GM23338 (cell line): ENCODE results near the gene PLPP2. TPM values are rescaled to one million over a fixed set of nuclear protein-coding genes. Genes with fewer than 3 reads are reported as not detected.

Source experiments
- ATAC-seq: fragments of 200-7000 bp; cut with Tn5 transposase; 3 replicates; pipeline ENCODE4 v1.9.1; 2020
- DNase-seq: peaks from one replicate; pipeline ENCODE4 v3.0.0-alpha.2; 2015; ENCODE audit warnings: low spot score
- H2AFZ ChIP-seq: fragments of 200-600 bp; sonication (generic); 2 replicates; pipeline ENCODE4 v1.8.0; 2016; ENCODE audit warnings: antibody characterized with exemption, mild to moderate bottlenecking, moderate library complexity
- H3F3A ChIP-seq: fragments of 200-600 bp; sonication (generic); replicated peaks from 2 replicates; pipeline ENCODE4 v1.8.0; 2017; ENCODE audit warnings: antibody characterized with exemption, mixed run types, low read depth
- H3K27ac ChIP-seq: fragments of 200-600 bp; sonication (generic); 2 replicates; pipeline ENCODE4 v1.6.1; 2016; ENCODE audit warnings: low read depth
- H3K27me3 ChIP-seq: fragments of 200-600 bp; sonication (generic); 2 replicates; pipeline ENCODE4 v1.8.0; 2016; ENCODE audit warnings: mild to moderate bottlenecking, mixed run types, moderate library complexity; ENCODE audit not compliant: insufficient read depth
- H3K36me3 ChIP-seq: fragments of 200-600 bp; sonication (generic); 2 replicates; pipeline ENCODE4 v1.8.0; 2016; ENCODE audit warnings: mild to moderate bottlenecking; ENCODE audit not compliant: insufficient read depth
- H3K4me1 ChIP-seq: fragments of 200-600 bp; sonication (generic); 2 replicates; pipeline ENCODE4 v1.8.0; 2016; ENCODE audit warnings: mild to moderate bottlenecking, moderate library complexity; ENCODE audit not compliant: insufficient read depth
- H3K4me2 ChIP-seq: fragments of 200-600 bp; sonication (generic); 2 replicates; pipeline ENCODE4 v1.7.1; 2017; ENCODE audit warnings: mixed run types
- H3K4me3 ChIP-seq: fragments of 200-600 bp; sonication (generic); 2 replicates; pipeline ENCODE4 v1.6.1; 2016; ENCODE audit warnings: mixed run types
- H3K79me2 ChIP-seq: fragments of 200-600 bp; sonication (generic); replicated peaks from 2 replicates; pipeline ENCODE4 v1.8.0; 2017; ENCODE audit warnings: mild to moderate bottlenecking; ENCODE audit not compliant: insufficient read depth
- H3K9me2 ChIP-seq: fragments of 200-600 bp; sonication (generic); 2 replicates; pipeline ENCODE4 v1.8.0; 2017; ENCODE audit not compliant: insufficient read depth
- H4K20me1 ChIP-seq: fragments of 200-600 bp; sonication (generic); replicated peaks from 2 replicates; pipeline ENCODE4 v1.8.0; 2017; ENCODE audit warnings: mild to moderate bottlenecking; ENCODE audit not compliant: insufficient read depth
- H3K27ac Mint-ChIP-seq: 2 replicates; pipeline ENCODE4 v1.8.0; 2020; ENCODE audit warnings: inconsistent platforms, mild to moderate bottlenecking, moderate library complexity, mixed read lengths
- H3K27me3 Mint-ChIP-seq: 3 replicates; pipeline ENCODE4 v1.8.0; 2022; ENCODE audit warnings: low read depth, mild to moderate bottlenecking, moderate library complexity, mixed read lengths, inconsistent platforms; ENCODE audit not compliant: insufficient read depth, poor library complexity
- H3K36me3 Mint-ChIP-seq: 3 replicates; pipeline ENCODE4 v1.8.0; 2021; ENCODE audit warnings: low read depth, mild to moderate bottlenecking, inconsistent platforms, moderate library complexity, mixed read lengths
- H3K4me1 Mint-ChIP-seq: 3 replicates; pipeline ENCODE4 v1.8.0; 2020; ENCODE audit warnings: mild to moderate bottlenecking, inconsistent platforms, mixed read lengths
- H3K4me3 Mint-ChIP-seq: 3 replicates; pipeline ENCODE4 v1.8.0; 2021; ENCODE audit warnings: moderate library complexity, mild to moderate bottlenecking, inconsistent platforms, mixed read lengths
- H3K9me3 Mint-ChIP-seq: 3 replicates; pipeline ENCODE4 v1.8.0; 2020; ENCODE audit warnings: moderate library complexity, mild to moderate bottlenecking, inconsistent platforms, mixed read lengths
- CREB1 ChIP-seq: fragments of 250-450 bp; sonication (Bioruptor Pico); IDR thresholded peaks from 2 replicates; pipeline ENCODE4 v1.5.0; 2020; ENCODE audit warnings: low read depth, mild to moderate bottlenecking, moderate library complexity
- CTCF ChIP-seq, 2 experiments: fragments of 200-600 bp in 1 of 2; sonication (generic) in 1 of 2; conservative IDR thresholded peaks; 2 replicates each; pipeline versions ENCODE4 v1.5.1 to v1.6.1; 2016 to 2017; ENCODE audit warnings: antibody characterized with exemption in 2 of 2, low read depth in 2 of 2, mild to moderate bottlenecking in 2 of 2, moderate library complexity in 1 of 2
- ETS1 ChIP-seq: IDR thresholded peaks from 2 replicates; pipeline ENCODE4 v1.6.1; 2016; ENCODE audit warnings: antibody characterized with exemption
- EZH2 ChIP-seq: fragments of 200-600 bp; sonication (generic); IDR thresholded peaks from one replicate; pipeline ENCODE4 v1.8.0; 2017; ENCODE audit warnings: antibody characterized with exemption, mild to moderate bottlenecking, low read depth; ENCODE audit not compliant: unreplicated experiment
- EZH2phosphoT487 ChIP-seq: fragments of 200-600 bp; sonication (generic); IDR thresholded peaks from one replicate; pipeline ENCODE4 v1.8.1; 2018; ENCODE audit warnings: antibody characterized with exemption; ENCODE audit not compliant: unreplicated experiment
- JUNB ChIP-seq: IDR thresholded peaks from one replicate; pipeline ENCODE4 v1.6.1; 2016; ENCODE audit warnings: antibody characterized with exemption; ENCODE audit not compliant: unreplicated experiment
- NANOG ChIP-seq: IDR thresholded peaks from 2 replicates; pipeline ENCODE4 v1.6.1; 2016; ENCODE audit warnings: antibody characterized with exemption, borderline replicate concordance
- POLR2AphosphoS5 ChIP-seq: IDR thresholded peaks from 2 replicates; pipeline ENCODE4 v1.6.1; 2016; ENCODE audit warnings: antibody characterized with exemption, low read depth
- REST ChIP-seq: IDR thresholded peaks from one replicate; pipeline ENCODE4 v1.6.1; 2018; ENCODE audit warnings: antibody characterized with exemption; ENCODE audit not compliant: unreplicated experiment
- STAT1 ChIP-seq: IDR thresholded peaks from one replicate; pipeline ENCODE4 v1.6.1; 2016; ENCODE audit warnings: antibody characterized with exemption; ENCODE audit not compliant: unreplicated experiment
- ZNF114 ChIP-seq: fragments of 250-450 bp; sonication (Bioruptor Pico); IDR thresholded peaks from 2 replicates; pipeline ENCODE4 v1.5.0; 2020; ENCODE audit warnings: mild to moderate bottlenecking, moderate library complexity
- ZNF331 ChIP-seq: fragments of 250-450 bp; sonication (Bioruptor Pico); IDR thresholded peaks from 2 replicates; pipeline ENCODE4 v1.5.0; 2020; ENCODE audit warnings: low read depth, mild to moderate bottlenecking, moderate library complexity
- ZNF462 ChIP-seq: fragments of 250-450 bp; sonication (Bioruptor Pico); IDR thresholded peaks from 2 replicates; pipeline ENCODE4 v1.5.0; 2020; ENCODE audit warnings: mild to moderate bottlenecking, moderate library complexity
- polyA plus RNA-seq: library from polyadenylated mRNA; unstranded; fragments of >200 nt; fragmentation: Nextera tagmentation; extraction: Ambion mirVana; gene quantifications from 2 replicates; pipeline ENCODE4 v1.2.1, GENCODE V29; 2016
- total RNA-seq: library from RNA; depleted of rRNA; stranded (reverse); fragments of >200 nt; shearing (Covaris generic); gene quantifications from 2 replicates; pipeline ENCODE4 v1.2.3, GENCODE V29; 2014

Gene PLPP2
- total and polyA plus RNA-seq, 2 experiments from 2014 or later = 58.3 to 82.6 TPM

- no peaks in the 10 kb centered on the region for H3F3A ChIP-seq
- Mint-ChIP-seq H3K4me3 (no peak overlapping the region), H3K36me3 (peaks cover 44% of the 10 kb centered on the region), H3K27ac (no peak overlapping the region), H3K9me3 (peaks cover 28% of the 10 kb centered on the region), H3K4me1 (no peaks in the 10 kb centered on the region), H3K27me3 (peaks cover 3% of the 10 kb centered on the region)
- peaks cover 24% of the 10 kb centered on the region for H3K36me3 ChIP-seq
- no peaks in the 10 kb centered on the region for H3K27me3 ChIP-seq
- no peaks in the 10 kb centered on the region for H3K4me1 ChIP-seq
- H3K4me3 ChIP-seq = no peak overlapping the region
- H2AFZ ChIP-seq = no peak overlapping the region
- no peak overlapping the region for H3K4me2 ChIP-seq
- H3K79me2 ChIP-seq = peaks cover 51% of the 10 kb centered on the region
- no peaks in the 10 kb centered on the region for H3K9me2 ChIP-seq
- no peak for DNase-seq
- TF ChIP-seq CREB1 (CRISPR knock-in tag) = no peak
- TF ChIP-seq ZNF462 (CRISPR knock-in tag) = no peak
- TF ChIP-seq ETS1 = no peak
- no peak for TF ChIP-seq CTCF (conservative IDR thresholded peaks at IDR 0.05; ENCODE audit: low read depth in 2 of 2)
- TF ChIP-seq JUNB = no peak
- no peak for TF ChIP-seq EZH2phosphoT487
- no peak for TF ChIP-seq EZH2
- TF ChIP-seq STAT1 = no peak
- TF ChIP-seq ZNF331 (CRISPR knock-in tag) = no peak
- no peak for TF ChIP-seq ZNF114 (CRISPR knock-in tag)
- no peak for TF ChIP-seq NANOG
- TF ChIP-seq POLR2AphosphoS5 = no peak
- TF ChIP-seq REST = no peak
- no peak for ATAC-seq
- no peak overlapping the region for H3K27ac ChIP-seq
- H4K20me1 ChIP-seq = peaks cover 14% of the 10 kb centered on the region
Observed at GRCh38 chr19:324716-325115, 33.5 kb upstream of the PLPP2 start.
